PC-9 (cell line): ENCODE measurements around the gene MTX1. TPM values are rescaled to one million over a fixed set of nuclear protein-coding genes. Genes with fewer than 3 reads are reported as not detected.

Experiments used
- BruUV-seq: library from RNA; stranded (reverse); fragments of 400-500 nt; replicated peaks from 2 replicates; lab custom pipeline; 2021; lab: Mats Ljungman, UMichigan
- CTCF ChIA-PET: fragments of 300-600 bp; sonication (Branson Sonifier 250); formaldehyde crosslinking; loops from one replicate; lab custom pipeline; 2022; ENCODE audit warnings: antibody characterized with exemption; lab: Charles Lee
- POLR2A ChIA-PET: fragments of 300-600 bp; sonication (Branson Sonifier 250); formaldehyde crosslinking; loops from one replicate; lab custom pipeline; 2022; ENCODE audit warnings: antibody characterized with exemption; ENCODE audit not compliant: unreplicated experiment; lab: Charles Lee
- DNase-seq, 2 experiments: peaks; one replicate each; pipeline versions ENCODE4 v3.0.0 to v3.0.0-alpha.2; 2015 to 2022; ENCODE audit warnings: mixed read lengths in 1 of 2
- H2AFZ ChIP-seq: fragments of 200-600 bp; sonication (generic); 2 replicates; pipeline ENCODE4 v1.8.1; 2017; ENCODE audit warnings: antibody characterized with exemption
- H3F3A ChIP-seq: fragments of 200-600 bp; sonication (generic); 2 replicates; pipeline ENCODE4 v1.8.1; 2017; ENCODE audit warnings: antibody characterized with exemption, mild to moderate bottlenecking, low read depth; ENCODE audit not compliant: insufficient read depth
- H3K27ac ChIP-seq: fragments of 200-600 bp; sonication (generic); 2 replicates; pipeline ENCODE4 v1.6.1; 2016; ENCODE audit warnings: mixed run types
- H3K27me3 ChIP-seq: fragments of 200-600 bp; sonication (generic); 2 replicates; pipeline ENCODE4 v1.6.1; 2016; ENCODE audit warnings: low read depth, mixed run types; ENCODE audit not compliant: insufficient read depth
- H3K36me3 ChIP-seq: fragments of 200-600 bp; sonication (generic); 2 replicates; pipeline ENCODE4 v1.6.1; 2016; ENCODE audit warnings: low read depth, mixed run types
- H3K4me1 ChIP-seq: fragments of 200-600 bp; sonication (generic); replicated peaks from 2 replicates; pipeline ENCODE4 v1.6.1; 2016; ENCODE audit warnings: mixed run types; ENCODE audit not compliant: insufficient read depth
- H3K4me2 ChIP-seq: fragments of 200-600 bp; sonication (generic); 2 replicates; pipeline ENCODE4 v1.6.1; 2017; ENCODE audit warnings: mixed run types
- H3K4me3 ChIP-seq: fragments of 200-600 bp; sonication (generic); 2 replicates; pipeline ENCODE4 v1.6.1; 2016; ENCODE audit warnings: mixed run types
- H3K79me2 ChIP-seq: fragments of 200-600 bp; sonication (generic); 2 replicates; pipeline ENCODE4 v1.6.1; 2017; ENCODE audit warnings: low read depth, mixed run types
- H3K9me2 ChIP-seq: fragments of 200-600 bp; sonication (generic); 2 replicates; pipeline ENCODE4 v1.8.1; 2017; ENCODE audit warnings: mild to moderate bottlenecking; ENCODE audit not compliant: insufficient read depth
- H3K9me3 ChIP-seq: fragments of 200-600 bp; sonication (generic); 2 replicates; pipeline ENCODE4 v1.8.1; 2016; ENCODE audit warnings: low read depth; ENCODE audit not compliant: insufficient read depth
- H4K20me1 ChIP-seq: fragments of 200-600 bp; sonication (generic); 2 replicates; pipeline ENCODE4 v1.8.1; 2017; ENCODE audit not compliant: insufficient read depth
- CTCF ChIP-seq: fragments of 200-600 bp; sonication (generic); conservative IDR thresholded peaks from 2 replicates; pipeline ENCODE4 v1.6.1; 2017; ENCODE audit warnings: mixed run types, antibody characterized with exemption, mild to moderate bottlenecking, moderate library complexity
- EZH2 ChIP-seq: fragments of 200-600 bp; sonication (generic); IDR thresholded peaks from 2 replicates; pipeline ENCODE4 v1.8.0; 2017; ENCODE audit warnings: antibody characterized with exemption, low read depth
- intact Hi-C: fragments of 100-400 bp; cut with micrococcal nuclease; formaldehyde crosslinking; loops from one replicate; pipeline ENCODE4 v1.10.0; 2022; ENCODE audit not compliant: unreplicated experiment
- total RNA-seq: library from RNA; stranded (reverse); gene quantifications from 2 replicates; pipeline ENCODE4 v1.2.3, GENCODE V29; 2021

Gene MTX1
- total RNA-seq, 1 experiment from 2014 or later: 56.1 TPM

- BruUV-seq: TSS peak; percentile 63
- no peak for DNase-seq
- CTCF ChIA-PET: interaction anchor here (0.6 to 2.7 kb wide), 3 partner anchors 12 to 721 kb away, joined by 3 to 15 read pairs (median 4); partner anchors contain the start of genes KRTCAP2 and TRIM46
These were observed 13.0 kb upstream of the MTX1 start for GRCh38 chr1:155195201-155196102.

GRCh38 chr1:155196103-155196892 is 12.2 kb upstream of the MTX1 start:
- no peak overlapping the region for H3K27ac ChIP-seq
- no peak overlapping the region for H2AFZ ChIP-seq
- peaks cover 16% of the 10 kb centered on the region; the same call in 1 of the 2 replicates for H3F3A ChIP-seq
- no peaks in the 10 kb centered on the region for H3K27me3 ChIP-seq
- DNase-seq: no peak
- H3K36me3 ChIP-seq: no peaks in the 10 kb centered on the region
- ChIA-PET POLR2A (interaction anchor here (0.6 to 0.7 kb wide), 3 partner anchors 23 to 1630 kb away, joined by 3 read pairs; partner anchors contain the start of gene KRTCAP2), CTCF (interaction anchor here (0.6 to 0.8 kb wide), 2 partner anchors 11 to 720 kb away, joined by 3 to 4 read pairs; no protein-coding TSS in a partner anchor)
- no peaks in the 10 kb centered on the region for H3K9me3 ChIP-seq
- no peaks in the 10 kb centered on the region for H3K79me2 ChIP-seq
- no TSS peak for BruUV-seq
- intact Hi-C loops: no loop called here
- no peak overlapping the region for H3K4me3 ChIP-seq
- H3K4me2 ChIP-seq: no peak overlapping the region
- peaks cover 14% of the 10 kb centered on the region for H3K4me1 ChIP-seq
- H3K9me2 ChIP-seq: no peaks in the 10 kb centered on the region
- H4K20me1 ChIP-seq: no peaks in the 10 kb centered on the region
- TF ChIP-seq CTCF: no peak
- no peak for TF ChIP-seq EZH2

More at GRCh38 chr1:155195201-155196102, 13.0 kb upstream of the MTX1 start:
- intact Hi-C loops: no loop called here
- no peaks in the 10 kb centered on the region for H3K9me3 ChIP-seq
- no peak overlapping the region for H2AFZ ChIP-seq
- H3K27me3 ChIP-seq: no peaks in the 10 kb centered on the region
- H3K4me2 ChIP-seq: peak overlapping the region; percentile 95
- H3K9me2 ChIP-seq: no peaks in the 10 kb centered on the region
- no peaks in the 10 kb centered on the region for H3K36me3 ChIP-seq
- peak overlapping the region; percentile 73; the same call in 1 of the 2 replicates for H3K4me3 ChIP-seq
- H3F3A ChIP-seq: peaks cover 16% of the 10 kb centered on the region; the same call in 1 of the 2 replicates
- no peaks in the 10 kb centered on the region for H4K20me1 ChIP-seq
- POLR2A ChIA-PET: interaction anchor here (0.6 to 2.5 kb wide), 12 partner anchors 11 to 213 kb away, joined by 3 to 17 read pairs (median 3); partner anchors contain the start of genes KRTCAP2 and THBS3
- TF ChIP-seq EZH2 (no peak), CTCF (no peak)
- H3K27ac ChIP-seq: no peak overlapping the region
- H3K79me2 ChIP-seq: no peaks in the 10 kb centered on the region
- H3K4me1 ChIP-seq: peaks cover 14% of the 10 kb centered on the region
